Osteocyte (in vitro differentiated cells): ENCODE measurements around the gene ATP2C1. TPM values are rescaled to one million over a fixed set of nuclear protein-coding genes. Genes with fewer than 3 reads are reported as not detected.

ENCODE experiments used
- DNase-seq: peaks from one replicate; pipeline ENCODE4 v3.0.0; 2021; ENCODE audit warnings: mixed read lengths; ENCODE audit not compliant: unreplicated experiment; ENCODE audit errors: extremely low spot score
- H3K27ac Mint-ChIP-seq: one replicate; pipeline ENCODE4 v1.8.0; 2021; ENCODE audit warnings: mild to moderate bottlenecking, mixed read lengths; ENCODE audit not compliant: unreplicated experiment
- H3K27me3 Mint-ChIP-seq: one replicate; pipeline ENCODE4 v1.8.0; 2021; ENCODE audit warnings: mixed read lengths; ENCODE audit not compliant: unreplicated experiment
- H3K36me3 Mint-ChIP-seq: one replicate; pipeline ENCODE4 v1.8.0; 2021; ENCODE audit warnings: mixed read lengths; ENCODE audit not compliant: unreplicated experiment
- H3K4me1 Mint-ChIP-seq: one replicate; pipeline ENCODE4 v1.8.0; 2021; ENCODE audit warnings: mixed read lengths; ENCODE audit not compliant: unreplicated experiment
- H3K4me3 Mint-ChIP-seq: one replicate; pipeline ENCODE4 v1.8.0; 2021; ENCODE audit warnings: mild to moderate bottlenecking, moderate library complexity, mixed read lengths; ENCODE audit not compliant: unreplicated experiment
- H3K9me3 Mint-ChIP-seq: one replicate; pipeline ENCODE4 v1.8.0; 2021; ENCODE audit warnings: mixed read lengths; ENCODE audit not compliant: unreplicated experiment
- CTCF ChIP-seq: fragments of 200-600 bp; sonication (generic); IDR thresholded peaks from 2 replicates; pipeline ENCODE4 v1.5.0; 2021; ENCODE audit warnings: antibody characterized with exemption, mild to moderate bottlenecking, moderate library complexity
- long read RNA-seq: library from polyadenylated mRNA; unstranded; transcript quantifications from one replicate; pipeline ENCODE4 v2.0.0, GENCODE V29; 2021
- total RNA-seq: library from RNA; stranded (reverse); gene quantifications from 2 replicates; pipeline ENCODE4 v1.2.1, GENCODE V29; 2021

Gene ATP2C1
- 68.3 and 69.2 TPM in 2 replicates for total RNA-seq
- long read RNA-seq, full-length matches to known transcripts = 76 of 129 reads
- long read RNA-seq, partial matches to known transcripts = 24 of 129 reads
- long read RNA-seq, other reads (novel, unspliced or antisense) = 29 of 129 reads

- H3K27ac Mint-ChIP-seq = peak within 1 kb of the TSS; percentile 99
- peak; percentile 98 for DNase-seq
- TF ChIP-seq CTCF = no peak
- no peaks in the 10 kb centered on the region for H3K9me3 Mint-ChIP-seq
- peak within 1 kb of the TSS; percentile 95 for H3K4me3 Mint-ChIP-seq
- no peaks in the 10 kb centered on the region for H3K36me3 Mint-ChIP-seq
- no peaks in the 10 kb centered on the region for H3K27me3 Mint-ChIP-seq
- peaks cover 32% of the 10 kb centered on the region for H3K4me1 Mint-ChIP-seq
Observed at GRCh38 chr3:130893376-130894129, at the start of gene ATP2C1. TSS of gene ATP2C1 (plus strand) at chr3:130894084. CDS start at chr3:130894770, 686 bp downstream.

- no peak overlapping the region for H3K27ac Mint-ChIP-seq
- DNase-seq = no peak
- no peaks in the 10 kb centered on the region for H3K36me3 Mint-ChIP-seq
- H3K27me3 Mint-ChIP-seq = peaks cover 22% of the 10 kb centered on the region
- TF ChIP-seq CTCF = no peak
- no peak overlapping the region for H3K4me3 Mint-ChIP-seq
- no peaks in the 10 kb centered on the region for H3K4me1 Mint-ChIP-seq
- no peaks in the 10 kb centered on the region for H3K9me3 Mint-ChIP-seq
Observed at GRCh38 chr3:130844462-130844861, 49.4 kb upstream of the ATP2C1 start.

GRCh38 chr3:130846181-130846580 is 47.7 kb upstream of the ATP2C1 start:
- H3K4me3 Mint-ChIP-seq = no peak overlapping the region
- no peak for DNase-seq
- TF ChIP-seq CTCF = no peak
- H3K36me3 Mint-ChIP-seq = no peaks in the 10 kb centered on the region
- H3K4me1 Mint-ChIP-seq = no peaks in the 10 kb centered on the region
- H3K27ac Mint-ChIP-seq = no peak overlapping the region
- peaks cover 26% of the 10 kb centered on the region for H3K27me3 Mint-ChIP-seq
- H3K9me3 Mint-ChIP-seq = no peaks in the 10 kb centered on the region

GRCh38 chr3:130849091-130849552 is 44.8 kb upstream of the ATP2C1 start:
- no peaks in the 10 kb centered on the region for H3K9me3 Mint-ChIP-seq
- H3K36me3 Mint-ChIP-seq = no peaks in the 10 kb centered on the region
- no peak overlapping the region for H3K4me3 Mint-ChIP-seq
- H3K27me3 Mint-ChIP-seq = peaks cover 33% of the 10 kb centered on the region
- H3K4me1 Mint-ChIP-seq = no peaks in the 10 kb centered on the region
- H3K27ac Mint-ChIP-seq = no peak overlapping the region
- DNase-seq = no peak
- no peak for TF ChIP-seq CTCF

GRCh38 chr3:130850044-130850797 is 43.7 kb upstream of the ATP2C1 start:
- DNase-seq = no peak
- Mint-ChIP-seq H3K27me3 (peaks cover 30% of the 10 kb centered on the region), H3K4me3 (no peak overlapping the region), H3K4me1 (no peaks in the 10 kb centered on the region), H3K27ac (no peak overlapping the region), H3K9me3 (no peaks in the 10 kb centered on the region), H3K36me3 (no peaks in the 10 kb centered on the region)
- TF ChIP-seq CTCF = no peak
